Stomach (tissue), 4 donors: ENCODE measurements around the gene OR4E1.

Experiments
- POLR2A ChIP-seq, 4 donors: fragments of 450-650 bp; IDR thresholded peaks; one replicate each; pipeline ENCODE4 v1.6.1; 2016; ENCODE audit warnings: antibody characterized with exemption in 4 of 4, control low read depth in 2 of 4, mild to moderate bottlenecking in 1 of 4, moderate library complexity in 1 of 4
- TF ChIP-seq, protein P1 (sequence below), 7 experiments: fragments of 450-650 bp in 4 of 7; fragments of 200-600 bp in 3 of 7; sonication (generic) in 3 of 7; IDR thresholded peaks; one replicate each; pipeline ENCODE4 v1.5.1; 2016 to 2019; ENCODE audit warnings: antibody characterized with exemption in 7 of 7, control low read depth in 2 of 7, mild to moderate bottlenecking in 1 of 7

GRCh38 chr14:21672116-21672515, 1.5 kb downstream of the OR4E1 start:
- TF ChIP-seq, protein P1, sequence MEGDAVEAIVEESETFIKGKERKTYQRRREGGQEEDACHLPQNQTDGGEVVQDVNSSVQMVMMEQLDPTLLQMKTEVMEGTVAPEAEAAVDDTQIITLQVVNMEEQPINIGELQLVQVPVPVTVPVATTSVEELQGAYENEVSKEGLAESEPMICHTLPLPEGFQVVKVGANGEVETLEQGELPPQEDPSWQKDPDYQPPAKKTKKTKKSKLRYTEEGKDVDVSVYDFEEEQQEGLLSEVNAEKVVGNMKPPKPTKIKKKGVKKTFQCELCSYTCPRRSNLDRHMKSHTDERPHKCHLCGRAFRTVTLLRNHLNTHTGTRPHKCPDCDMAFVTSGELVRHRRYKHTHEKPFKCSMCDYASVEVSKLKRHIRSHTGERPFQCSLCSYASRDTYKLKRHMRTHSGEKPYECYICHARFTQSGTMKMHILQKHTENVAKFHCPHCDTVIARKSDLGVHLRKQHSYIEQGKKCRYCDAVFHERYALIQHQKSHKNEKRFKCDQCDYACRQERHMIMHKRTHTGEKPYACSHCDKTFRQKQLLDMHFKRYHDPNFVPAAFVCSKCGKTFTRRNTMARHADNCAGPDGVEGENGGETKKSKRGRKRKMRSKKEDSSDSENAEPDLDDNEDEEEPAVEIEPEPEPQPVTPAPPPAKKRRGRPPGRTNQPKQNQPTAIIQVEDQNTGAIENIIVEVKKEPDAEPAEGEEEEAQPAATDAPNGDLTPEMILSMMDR (IDR thresholded peaks at IDR 0.05) = no peak
- no peak for TF ChIP-seq POLR2A (IDR thresholded peaks at IDR 0.05)
